ENCODE measurements around the gene TBX3.

TBX3 gene

GRCh38 chr12:114631242-114631641 is 52.7 kb downstream of the TBX3 start:
- H3K79me2 ChIP-seq (ENCODE audit: insufficient read depth, low read length), result no peaks in the 10 kb centered on the region
- H3K9me3 ChIP-seq (ENCODE audit: low read length), result no peaks in the 10 kb centered on the region
- no peak overlapping the region for H3K9ac ChIP-seq (ENCODE audit: low read length)
- H3F3A ChIP-seq (ENCODE audit: insufficient read depth, low read length), result no peaks in the 10 kb centered on the region
- H3K9me2 ChIP-seq (ENCODE audit: low read depth, low read length), result no peaks in the 10 kb centered on the region
- H3K4me2 ChIP-seq (ENCODE audit: low read length), result no peak overlapping the region
- no peaks in the 10 kb centered on the region for H3K27me3 ChIP-seq (ENCODE audit: insufficient read depth, low read length)
- no peaks in the 10 kb centered on the region for H3K4me1 ChIP-seq (ENCODE audit: insufficient read depth, low read length, severe bottlenecking)
- H3K36me3 ChIP-seq (ENCODE audit: insufficient read depth, low read length), result no peaks in the 10 kb centered on the region
- no peaks in the 10 kb centered on the region for H4K20me1 ChIP-seq (ENCODE audit: insufficient read depth, low read length)
- no peak overlapping the region for H2AFZ ChIP-seq (ENCODE audit: low read length)
- no peak overlapping the region for H3K4me3 ChIP-seq (ENCODE audit: low read depth, low read length, poor library complexity, severe bottlenecking)
- no peak for TF ChIP-seq EZH2 (IDR thresholded peaks at IDR 0.05; ENCODE audit: borderline replicate concordance, low read length)
- TF ChIP-seq, protein P1, sequence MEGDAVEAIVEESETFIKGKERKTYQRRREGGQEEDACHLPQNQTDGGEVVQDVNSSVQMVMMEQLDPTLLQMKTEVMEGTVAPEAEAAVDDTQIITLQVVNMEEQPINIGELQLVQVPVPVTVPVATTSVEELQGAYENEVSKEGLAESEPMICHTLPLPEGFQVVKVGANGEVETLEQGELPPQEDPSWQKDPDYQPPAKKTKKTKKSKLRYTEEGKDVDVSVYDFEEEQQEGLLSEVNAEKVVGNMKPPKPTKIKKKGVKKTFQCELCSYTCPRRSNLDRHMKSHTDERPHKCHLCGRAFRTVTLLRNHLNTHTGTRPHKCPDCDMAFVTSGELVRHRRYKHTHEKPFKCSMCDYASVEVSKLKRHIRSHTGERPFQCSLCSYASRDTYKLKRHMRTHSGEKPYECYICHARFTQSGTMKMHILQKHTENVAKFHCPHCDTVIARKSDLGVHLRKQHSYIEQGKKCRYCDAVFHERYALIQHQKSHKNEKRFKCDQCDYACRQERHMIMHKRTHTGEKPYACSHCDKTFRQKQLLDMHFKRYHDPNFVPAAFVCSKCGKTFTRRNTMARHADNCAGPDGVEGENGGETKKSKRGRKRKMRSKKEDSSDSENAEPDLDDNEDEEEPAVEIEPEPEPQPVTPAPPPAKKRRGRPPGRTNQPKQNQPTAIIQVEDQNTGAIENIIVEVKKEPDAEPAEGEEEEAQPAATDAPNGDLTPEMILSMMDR (IDR thresholded peaks at IDR 0.05; ENCODE audit: low read length), result no peak
- H3K27ac ChIP-seq (ENCODE audit: low read depth, low read length, poor library complexity, severe bottlenecking), result no peak overlapping the region

GRCh38 chr12:114628199-114628598 is 55.8 kb downstream of the TBX3 start:
- Histone ChIP-seq H3K4me1 (ENCODE audit: insufficient read depth, low read length, severe bottlenecking) (no peaks in the 10 kb centered on the region), H3K27me3 (ENCODE audit: insufficient read depth, low read length) (no peaks in the 10 kb centered on the region), H3K36me3 (ENCODE audit: insufficient read depth, low read length) (no peaks in the 10 kb centered on the region), H3K79me2 (ENCODE audit: insufficient read depth, low read length) (no peaks in the 10 kb centered on the region), H3F3A (ENCODE audit: insufficient read depth, low read length) (no peaks in the 10 kb centered on the region), H3K4me2 (ENCODE audit: low read length) (no peak overlapping the region), H3K9me3 (ENCODE audit: low read length) (no peaks in the 10 kb centered on the region), H2AFZ (ENCODE audit: low read length) (no peak overlapping the region), H3K9me2 (ENCODE audit: low read depth, low read length) (no peaks in the 10 kb centered on the region), H3K4me3 (ENCODE audit: low read depth, low read length, poor library complexity, severe bottlenecking) (no peak overlapping the region), H3K9ac (ENCODE audit: low read length) (no peak overlapping the region), H3K27ac (ENCODE audit: low read depth, low read length, poor library complexity, severe bottlenecking) (no peak overlapping the region), H4K20me1 (ENCODE audit: insufficient read depth, low read length) (no peaks in the 10 kb centered on the region)
- TF ChIP-seq EZH2 (IDR thresholded peaks at IDR 0.05; ENCODE audit: borderline replicate concordance, low read length), result no peak
- TF ChIP-seq, protein P1 (IDR thresholded peaks at IDR 0.05; ENCODE audit: low read length), result no peak

GRCh38 chr12:114627393-114627792 is 56.6 kb downstream of the TBX3 start:
- no peak for TF ChIP-seq EZH2 (IDR thresholded peaks at IDR 0.05; ENCODE audit: borderline replicate concordance, low read length)
- TF ChIP-seq, protein P1 (IDR thresholded peaks at IDR 0.05; ENCODE audit: low read length), result no peak
- Histone ChIP-seq H3F3A (ENCODE audit: insufficient read depth, low read length) (no peaks in the 10 kb centered on the region), H4K20me1 (ENCODE audit: insufficient read depth, low read length) (no peaks in the 10 kb centered on the region), H3K4me3 (ENCODE audit: low read depth, low read length, poor library complexity, severe bottlenecking) (no peak overlapping the region), H3K36me3 (ENCODE audit: insufficient read depth, low read length) (no peaks in the 10 kb centered on the region), H3K9me3 (ENCODE audit: low read length) (no peaks in the 10 kb centered on the region), H3K4me1 (ENCODE audit: insufficient read depth, low read length, severe bottlenecking) (no peaks in the 10 kb centered on the region), H3K27ac (ENCODE audit: low read depth, low read length, poor library complexity, severe bottlenecking) (no peak overlapping the region), H3K9me2 (ENCODE audit: low read depth, low read length) (no peaks in the 10 kb centered on the region), H3K27me3 (ENCODE audit: insufficient read depth, low read length) (no peaks in the 10 kb centered on the region), H2AFZ (ENCODE audit: low read length) (no peak overlapping the region), H3K79me2 (ENCODE audit: insufficient read depth, low read length) (no peaks in the 10 kb centered on the region), H3K4me2 (ENCODE audit: low read length) (no peak overlapping the region), H3K9ac (ENCODE audit: low read length) (no peak overlapping the region)
